Measurements from ENCODE around the gene NINL. TPM values are rescaled to one million over a fixed set of nuclear protein-coding genes. Genes with fewer than 3 reads are reported as not detected.

NINL gene
- total RNA-seq, 1 donor from 2014 or later: 5.0 TPM

GRCh38 chr20:25526446-25526845 lies 58.9 kb downstream of the NINL start:
- FAIRE-seq (no peak), DNase-seq (ENCODE audit: low read depth) (no peak)
- H3K4me3 ChIP-seq (ENCODE audit: low read depth, low read length): no peak overlapping the region
- no peak for TF ChIP-seq CTCF (IDR thresholded peaks at IDR 0.05; ENCODE audit: insufficient read depth, low read length, severe bottlenecking)
- no peaks in the 10 kb centered on the region for H3K27me3 ChIP-seq (ENCODE audit: control insufficient read depth, insufficient read depth, low read length)
- H3K36me3 ChIP-seq (ENCODE audit: control insufficient read depth, insufficient read depth, low read length): no peaks in the 10 kb centered on the region

- DNase-seq (ENCODE audit: low read depth) (peak; percentile 89), FAIRE-seq (no peak)
- H3K36me3 ChIP-seq (ENCODE audit: control insufficient read depth, insufficient read depth, low read length): no peaks in the 10 kb centered on the region
- no peaks in the 10 kb centered on the region for H3K27me3 ChIP-seq (ENCODE audit: control insufficient read depth, insufficient read depth, low read length)
- no peak overlapping the region for H3K4me3 ChIP-seq (ENCODE audit: low read depth, low read length)
- no peak for TF ChIP-seq CTCF (IDR thresholded peaks at IDR 0.05; ENCODE audit: insufficient read depth, low read length, severe bottlenecking)
Measured at GRCh38 chr20:25525867-25526266, 59.5 kb downstream of the NINL start.

- no peak for DNase-seq (ENCODE audit: low read depth)
- no peak overlapping the region for H3K4me3 ChIP-seq (ENCODE audit: low read depth, low read length)
- TF ChIP-seq CTCF (IDR thresholded peaks at IDR 0.05; ENCODE audit: insufficient read depth, low read length, severe bottlenecking): no peak
- H3K36me3 ChIP-seq (ENCODE audit: control insufficient read depth, insufficient read depth, low read length): no peaks in the 10 kb centered on the region
- H3K27me3 ChIP-seq (ENCODE audit: control insufficient read depth, insufficient read depth, low read length): no peaks in the 10 kb centered on the region
- no peak for FAIRE-seq
Measured at GRCh38 chr20:25525295-25525694, 60.0 kb downstream of the NINL start.

GRCh38 chr20:25521382-25521781 lies 63.9 kb downstream of the NINL start:
- DNase-seq (ENCODE audit: low read depth): no peak
- no peak for TF ChIP-seq CTCF (IDR thresholded peaks at IDR 0.05; ENCODE audit: insufficient read depth, low read length, severe bottlenecking)
- FAIRE-seq: no peak
- H3K4me3 ChIP-seq (ENCODE audit: low read depth, low read length): no peak overlapping the region
- no peaks in the 10 kb centered on the region for H3K27me3 ChIP-seq (ENCODE audit: control insufficient read depth, insufficient read depth, low read length)
- H3K36me3 ChIP-seq (ENCODE audit: control insufficient read depth, insufficient read depth, low read length): no peaks in the 10 kb centered on the region

- DNase-seq (ENCODE audit: low read depth) (no peak), FAIRE-seq (no peak)
- Histone ChIP-seq H3K36me3 (ENCODE audit: control insufficient read depth, insufficient read depth, low read length) (peaks cover 1% of the 10 kb centered on the region), H3K4me3 (ENCODE audit: low read depth, low read length) (no peak overlapping the region), H3K27me3 (ENCODE audit: control insufficient read depth, insufficient read depth, low read length) (no peaks in the 10 kb centered on the region)
- no peak for TF ChIP-seq CTCF (IDR thresholded peaks at IDR 0.05; ENCODE audit: insufficient read depth, low read length, severe bottlenecking)
Measured at GRCh38 chr20:25517124-25517523, 68.2 kb downstream of the NINL start.

- Histone ChIP-seq H3K4me3 (ENCODE audit: low read depth, low read length) (no peak overlapping the region), H3K27me3 (ENCODE audit: control insufficient read depth, insufficient read depth, low read length) (no peaks in the 10 kb centered on the region), H3K36me3 (ENCODE audit: control insufficient read depth, insufficient read depth, low read length) (peaks cover 3% of the 10 kb centered on the region)
- DNase-seq (ENCODE audit: low read depth) (no peak), FAIRE-seq (no peak)
- no peak for TF ChIP-seq CTCF (IDR thresholded peaks at IDR 0.05; ENCODE audit: insufficient read depth, low read length, severe bottlenecking)
Measured at GRCh38 chr20:25514747-25515340, 70.5 kb downstream of the NINL start.

Data from bronchial epithelial cell (primary cell).